H1 (cell line): ENCODE results near the gene RARA. TPM values are rescaled to one million over a fixed set of nuclear protein-coding genes. Genes with fewer than 3 reads are reported as not detected.

ENCODE experiments used
- BCL11A ChIP-seq, 2 experiments: IDR thresholded peaks; one replicate each; pipeline ENCODE4 v1.6.1; 2011; ENCODE audit warnings: low read depth in 2 of 2, low read length in 2 of 2, mild to moderate bottlenecking in 2 of 2
- CTCF ChIP-seq, 3 experiments: IDR thresholded peaks; 1 replicate in 2 of 3; 2 replicates in 1 of 3; pipeline versions ENCODE4 v1.5.1 to v1.6.1; 2011; ENCODE audit warnings: low read length in 3 of 3, mild to moderate bottlenecking in 3 of 3, inconsistent platforms in 2 of 3, low read depth in 1 of 3, moderate library complexity in 1 of 3; ENCODE audit not compliant: insufficient read depth in 1 of 3; ENCODE audit errors: control extremely low read depth in 1 of 3
- JUND ChIP-seq: IDR thresholded peaks from 2 replicates; pipeline ENCODE4 v1.6.1; 2011; ENCODE audit warnings: mild to moderate bottlenecking, improper control_type of control experiment, low read length
- KDM1A ChIP-seq: fragments of 200-600, 300-600 bp; sonication (generic); IDR thresholded peaks from 2 replicates; pipeline ENCODE4 v1.7.1; 2016; ENCODE audit warnings: mild to moderate bottlenecking, low read length, borderline replicate concordance
- SP1 ChIP-seq: IDR thresholded peaks from 2 replicates; pipeline ENCODE4 v1.6.1; 2011; ENCODE audit warnings: low read depth, low read length
- polyA plus RNA-seq, 7 experiments: library from polyadenylated mRNA; depleted of rRNA in 3 of 7; stranded (reverse) in 5 of 7; unstranded in 2 of 7; fragments of >200 nt in 5 of 7; fragments of 200-250 nt in 2 of 7; gene quantifications; 1 replicate in 5 of 7; 2 replicates in 1 of 7; 4 replicates in 1 of 7; pipeline versions ENCODE4 v1.2.1 to v1.2.3, GENCODE V29; 2011 to 2013; ENCODE audit warnings: missing spikeins in 2 of 7, mixed read lengths in 2 of 7
- total RNA-seq: library from RNA; stranded (reverse); fragmentation: NEBNext Ultra II Directional; extraction: Animal tissue kit (Norgen Biotek cat#: 25700); gene quantifications from 2 replicates; pipeline ENCODE4 v1.2.1, GENCODE V29; 2021

RARA gene
- total and polyA plus RNA-seq, 2 of the 8 experiments (the other 6 are each of a cell fraction or from before 2014, with no cell fraction given), result 4.4 to 16.5 TPM

GRCh38 chr17:40311575-40311974, 2.6 kb downstream of the RARA start (continued):
- TF ChIP-seq JUND (no peak), SP1 (no peak), KDM1A (no peak), BCL11A (IDR thresholded peaks at IDR 0.05; ENCODE audit: low read depth in 2 of 2, low read length in 2 of 2) (no peak), CTCF (IDR thresholded peaks at IDR 0.05; ENCODE audit: control extremely low read depth in 1 of 3, insufficient read depth in 1 of 3, low read depth in 1 of 3, low read length in 3 of 3) (no peak)
- TF ChIP-seq, all 59 proteins: peak for 0
